ENCODE measurements around the gene TTC23. TPM values are rescaled to one million over a fixed set of nuclear protein-coding genes. Genes with fewer than 3 reads are reported as not detected.

Gene TTC23
- total RNA-seq, 1 donor from 2014 or later = 45.3 TPM

GRCh38 chr15:99210334-99210733, 39.0 kb downstream of the TTC23 start:
- Histone ChIP-seq H3K27me3 (no peaks in the 10 kb centered on the region), H3K4me3 (no peak overlapping the region), H3K9ac (no peak overlapping the region), H3K9me3 (ENCODE audit: low read depth) (no peaks in the 10 kb centered on the region), H3K27ac (no peak overlapping the region), H2AFZ (replicated peaks) (no peak overlapping the region), H3F3A (ENCODE audit: low read depth) (no peaks in the 10 kb centered on the region), H3K4me2 (no peak overlapping the region), H3K4me1 (no peaks in the 10 kb centered on the region), H3K36me3 (no peaks in the 10 kb centered on the region), H4K20me1 (ENCODE audit: low read depth) (no peaks in the 10 kb centered on the region), H3K79me2 (ENCODE audit: low read depth) (no peaks in the 10 kb centered on the region)
- H3K9me3 Mint-ChIP-seq = no peaks in the 10 kb centered on the region
- no peak overlapping the region for H3K4me3 Mint-ChIP-seq
- TF ChIP-seq EZH2 (IDR thresholded peaks at IDR 0.05) = no peak
- TF ChIP-seq CTCF (IDR thresholded peaks at IDR 0.05) = no peak
- TF ChIP-seq EZH2phosphoT487 (IDR thresholded peaks at IDR 0.05) = no peak
- peaks cover 16% of the 10 kb centered on the region for H3K36me3 Mint-ChIP-seq
- H3K27me3 Mint-ChIP-seq (ENCODE audit: insufficient read depth, low read depth) = no peaks in the 10 kb centered on the region
- H3K4me1 Mint-ChIP-seq = no peaks in the 10 kb centered on the region
- H3K27ac Mint-ChIP-seq = no peak overlapping the region
- no peak for DNase-seq (ENCODE audit: low spot score)

GRCh38 chr15:99209326-99209725, 40.1 kb downstream of the TTC23 start:
- no peak for TF ChIP-seq EZH2phosphoT487 (IDR thresholded peaks at IDR 0.05)
- no peak for TF ChIP-seq CTCF (IDR thresholded peaks at IDR 0.05)
- no peak for TF ChIP-seq EZH2 (IDR thresholded peaks at IDR 0.05)
- H3K27me3 Mint-ChIP-seq (ENCODE audit: insufficient read depth, low read depth) = no peaks in the 10 kb centered on the region

GRCh38 chr15:99207672-99208071, 41.7 kb downstream of the TTC23 start:
- no peaks in the 10 kb centered on the region for H3K79me2 ChIP-seq (ENCODE audit: low read depth)
- H3K4me2 ChIP-seq = no peak overlapping the region
- H3K4me3 ChIP-seq = no peak overlapping the region
- DNase-seq (ENCODE audit: low spot score) = no peak
- Mint-ChIP-seq H3K9me3 (no peaks in the 10 kb centered on the region), H3K4me1 (no peaks in the 10 kb centered on the region), H3K27ac (no peak overlapping the region), H3K27me3 (ENCODE audit: insufficient read depth, low read depth) (no peaks in the 10 kb centered on the region), H3K36me3 (peaks cover 18% of the 10 kb centered on the region), H3K4me3 (no peak overlapping the region)
- no peaks in the 10 kb centered on the region for H3F3A ChIP-seq (ENCODE audit: low read depth)
- H3K9ac ChIP-seq = no peak overlapping the region
- H4K20me1 ChIP-seq (ENCODE audit: low read depth) = no peaks in the 10 kb centered on the region
- TF ChIP-seq EZH2 (IDR thresholded peaks at IDR 0.05) (no peak), EZH2phosphoT487 (IDR thresholded peaks at IDR 0.05) (no peak), CTCF (IDR thresholded peaks at IDR 0.05) (no peak)
- no peaks in the 10 kb centered on the region for H3K36me3 ChIP-seq
- H3K9me3 ChIP-seq (ENCODE audit: low read depth) = no peaks in the 10 kb centered on the region
- no peak overlapping the region for H3K27ac ChIP-seq
- H3K4me1 ChIP-seq = no peaks in the 10 kb centered on the region
- no peak overlapping the region for H2AFZ ChIP-seq (replicated peaks)
- H3K27me3 ChIP-seq = no peaks in the 10 kb centered on the region

More at GRCh38 chr15:99209326-99209725, 40.1 kb downstream of the TTC23 start:
- no peak overlapping the region for H3K27ac Mint-ChIP-seq
- Histone ChIP-seq H3K4me1 (no peaks in the 10 kb centered on the region), H3K9me3 (ENCODE audit: low read depth) (no peaks in the 10 kb centered on the region), H3K79me2 (ENCODE audit: low read depth) (no peaks in the 10 kb centered on the region), H4K20me1 (ENCODE audit: low read depth) (no peaks in the 10 kb centered on the region), H3K4me3 (no peak overlapping the region), H3K27ac (no peak overlapping the region), H3K4me2 (no peak overlapping the region), H3K27me3 (no peaks in the 10 kb centered on the region), H3K9ac (no peak overlapping the region), H3F3A (ENCODE audit: low read depth) (no peaks in the 10 kb centered on the region), H2AFZ (replicated peaks) (no peak overlapping the region), H3K36me3 (no peaks in the 10 kb centered on the region)
- no peaks in the 10 kb centered on the region for H3K9me3 Mint-ChIP-seq
- H3K4me3 Mint-ChIP-seq = no peak overlapping the region
- no peak for DNase-seq (ENCODE audit: low spot score)
- H3K4me1 Mint-ChIP-seq = no peaks in the 10 kb centered on the region
- H3K36me3 Mint-ChIP-seq = peaks cover 20% of the 10 kb centered on the region

Measured in neural progenitor cell (in vitro differentiated cells).